Fibroblast of villous mesenchyme (primary cell): ENCODE results near the gene RSPO4. TPM values are rescaled to one million over a fixed set of nuclear protein-coding genes. Genes with fewer than 3 reads are reported as not detected.

ENCODE experiments used
- DNase-seq: peaks from one replicate; pipeline ENCODE4 v3.0.0-alpha.2; 2010; ENCODE audit warnings: low read depth
- H3K4me3 ChIP-seq: 2 replicates; pipeline ENCODE4 v1.5.1; 2011; ENCODE audit warnings: low read depth, mild to moderate bottlenecking, low read length
- CTCF ChIP-seq: IDR thresholded peaks from 2 replicates; pipeline ENCODE4 v1.5.1; 2012; ENCODE audit warnings: low read depth, mild to moderate bottlenecking, low read length; ENCODE audit not compliant: insufficient read depth
- total RNA-seq: library from RNA; depleted of rRNA; stranded (reverse); fragments of >200 nt; gene quantifications from 2 replicates; pipeline ENCODE4 v1.2.3, GENCODE V29; 2012

Gene RSPO4
- total RNA-seq, 1 donor, result not detected

- no peak for DNase-seq
- no peak overlapping the region for H3K4me3 ChIP-seq
- no peak for TF ChIP-seq CTCF
Observed at GRCh38 chr20:925516-925915, 76.6 kb downstream of the RSPO4 start.

DNA sequence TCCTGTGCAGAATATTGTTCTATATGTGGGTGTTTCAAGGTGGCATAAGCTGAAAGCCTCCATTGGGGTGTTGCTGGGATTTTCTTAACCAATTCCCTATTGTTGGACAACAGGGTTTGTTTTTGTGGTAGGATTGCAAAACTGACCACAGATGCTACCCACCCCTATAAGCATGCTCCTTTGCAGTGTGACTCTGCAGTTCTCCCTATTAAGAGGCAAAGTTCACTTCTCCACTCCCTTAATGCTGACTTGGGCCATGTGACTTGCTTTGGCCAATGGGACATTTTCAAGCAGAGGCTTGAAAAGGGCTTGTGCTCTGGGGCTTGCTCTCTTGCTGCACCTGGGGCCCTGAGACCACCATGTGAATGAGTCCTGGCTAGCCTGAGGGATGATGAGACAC lies 77.5 kb downstream of the RSPO4 start:
- no peak for TF ChIP-seq CTCF
- DNase-seq, result no peak

DNA sequence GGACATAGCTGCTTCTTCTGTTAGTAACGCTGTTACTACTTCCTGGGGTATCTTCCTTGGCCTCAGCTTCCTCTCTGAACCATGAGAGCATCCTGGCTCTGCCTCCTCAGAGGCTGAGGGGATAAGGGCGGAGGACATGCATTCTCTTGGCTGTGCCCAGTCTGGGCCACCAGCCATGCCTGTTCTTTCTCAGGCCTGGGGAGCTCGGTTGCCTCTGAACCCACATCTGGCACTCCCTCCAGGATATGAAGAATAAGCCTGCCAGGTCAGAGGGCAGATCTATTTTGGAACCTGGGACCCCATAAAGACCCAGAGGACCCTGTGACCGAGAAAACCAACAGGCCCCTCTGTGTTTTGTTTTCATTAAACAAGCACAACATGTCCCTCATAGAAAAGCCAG lies 79.3 kb downstream of the RSPO4 start:
- TF ChIP-seq CTCF, result no peak
- H3K4me3 ChIP-seq, result no peak overlapping the region
- no peak for DNase-seq

More for the DNA sequence above, 77.5 kb downstream of the RSPO4 start:
- no peak overlapping the region for H3K4me3 ChIP-seq

DNA sequence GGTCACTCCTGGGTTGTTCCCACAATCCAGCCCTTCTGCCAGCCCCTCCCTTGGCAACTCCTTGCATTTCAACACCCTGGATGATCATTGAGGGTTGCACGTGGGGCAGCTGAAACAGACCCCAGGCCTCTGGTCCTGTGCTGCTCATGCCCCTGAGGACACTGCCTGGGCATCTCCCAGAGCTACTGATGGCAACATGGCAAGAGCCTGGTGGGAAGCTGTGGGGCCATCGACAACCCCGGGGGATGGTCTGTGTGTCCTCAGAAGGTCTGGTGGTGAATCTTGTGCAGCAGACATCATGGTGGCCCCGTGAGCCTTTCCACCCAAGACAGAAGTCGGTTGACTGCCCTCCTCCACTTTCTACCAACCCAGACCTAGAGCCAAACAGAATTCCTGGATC lies 81.0 kb downstream of the RSPO4 start:
- no peak overlapping the region for H3K4me3 ChIP-seq
- no peak for DNase-seq
- no peak for TF ChIP-seq CTCF

- no peak for DNase-seq
Observed at GRCh38 chr20:920311-920710, 81.8 kb downstream of the RSPO4 start.

GRCh38 chr20:919491-919916 lies 82.6 kb downstream of the RSPO4 start:
- no peak overlapping the region for H3K4me3 ChIP-seq
- no peak for DNase-seq
- no peak for TF ChIP-seq CTCF

More at GRCh38 chr20:920311-920710, 81.8 kb downstream of the RSPO4 start:
- TF ChIP-seq CTCF, result no peak
- H3K4me3 ChIP-seq, result no peak overlapping the region

DNA sequence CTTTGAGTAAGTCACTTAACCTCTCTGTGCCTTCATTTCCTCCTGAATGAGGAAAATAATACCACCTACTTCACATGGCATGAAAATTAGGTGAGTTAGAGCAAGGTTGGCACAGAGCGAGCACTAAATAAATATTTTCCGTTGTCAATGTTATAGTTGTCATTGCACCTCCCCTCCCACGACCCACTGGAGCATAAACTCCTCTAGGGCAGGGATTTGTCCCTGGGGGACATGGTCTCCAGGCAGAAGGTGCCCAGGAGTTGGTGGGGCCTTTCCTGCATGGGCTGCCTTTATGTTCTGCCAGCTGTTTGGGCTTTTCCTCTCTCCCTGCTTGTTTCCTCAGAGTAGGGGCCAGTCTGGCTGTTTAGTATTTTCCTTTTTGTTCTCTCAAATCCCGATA lies 84.7 kb downstream of the RSPO4 start:
- no peak for DNase-seq
- no peak for TF ChIP-seq CTCF
- no peak overlapping the region for H3K4me3 ChIP-seq
